ENCODE measurements around the gene MATK. TPM values are rescaled to one million over a fixed set of nuclear protein-coding genes. Genes with fewer than 3 reads are reported as not detected.

MATK gene
- total RNA-seq, 2 donors from 2014 or later: 0.78 TPM; not detected in 1

- Histone ChIP-seq H3K4me1 (no peaks in the 10 kb centered on the region), H3K27ac (no peak overlapping the region), H3K36me3 (replicated peaks in 1 of 2; ENCODE audit: insufficient read depth in 1 of 2, low read depth in 2 of 2) (no peaks in the 10 kb centered on the region), H3K9me3 (peaks cover 0 to 9% (median 2%) of the 10 kb centered on the region in 3 donors), H3K4me3 (no peak overlapping the region), H3K27me3 (no peaks in the 10 kb centered on the region)
- no peak for TF ChIP-seq POLR2A (IDR thresholded peaks at IDR 0.05)
- TF ChIP-seq CTCF (IDR thresholded peaks at IDR 0.05): no peak
- 77 to 88% methylated on average over 1 of the region's 1 CpG for WGBS, 2 donors
- DNase-seq: no peak
- no peak for ATAC-seq
- intact Hi-C loops (cut with DNase I): no loop called here
Observed at GRCh38 chr19:3776479-3777040, 9.6 kb downstream of the MATK start.

GRCh38 chr19:3775831-3776230, 10.3 kb downstream of the MATK start:
- WGBS, 2 donors: 100% methylated on average over 4 of the region's 5 CpGs; no CpG with 5 or more reads in 1 of the 2 donors

GRCh38 chr19:3775374-3775711, 10.8 kb downstream of the MATK start:
- H3K36me3 ChIP-seq (replicated peaks in 1 of 2; ENCODE audit: insufficient read depth in 1 of 2, low read depth in 2 of 2): no peaks in the 10 kb centered on the region
- ATAC-seq (no peak), DNase-seq (no peak)
- H3K27me3 ChIP-seq: no peaks in the 10 kb centered on the region
- no peak for TF ChIP-seq CTCF (IDR thresholded peaks at IDR 0.05)
- TF ChIP-seq POLR2A (IDR thresholded peaks at IDR 0.05): no peak
- 66% methylated on average over 2 of the region's 2 CpGs; no CpG with 5 or more reads in 1 of the 2 donors for WGBS, 2 donors
- no peak overlapping the region for H3K27ac ChIP-seq
- H3K9me3 ChIP-seq: no peaks in the 10 kb centered on the region
- intact Hi-C loops (cut with DNase I): no loop called here
- no peaks in the 10 kb centered on the region for H3K4me1 ChIP-seq
- H3K4me3 ChIP-seq: no peak overlapping the region

More at GRCh38 chr19:3775831-3776230, 10.3 kb downstream of the MATK start:
- Histone ChIP-seq H3K27me3 (no peaks in the 10 kb centered on the region), H3K4me1 (no peaks in the 10 kb centered on the region), H3K36me3 (replicated peaks in 1 of 2; ENCODE audit: insufficient read depth in 1 of 2, low read depth in 2 of 2) (no peaks in the 10 kb centered on the region), H3K4me3 (no peak overlapping the region), H3K9me3 (peaks cover 0 to 2% (median 0%) of the 10 kb centered on the region in 3 donors), H3K27ac (no peak overlapping the region)
- intact Hi-C loops (cut with DNase I): no loop called here
- no peak for TF ChIP-seq CTCF (IDR thresholded peaks at IDR 0.05)
- TF ChIP-seq POLR2A (IDR thresholded peaks at IDR 0.05): no peak
- ATAC-seq (no peak), DNase-seq (no peak)

- H3K9me3 ChIP-seq: no peaks in the 10 kb centered on the region
- TF ChIP-seq POLR2A (IDR thresholded peaks at IDR 0.05) (no peak), CTCF (IDR thresholded peaks at IDR 0.05) (no peak)
- WGBS, 2 donors: 63 to 87% methylated on average over 3 to 24 of the region's 25 CpGs
Observed at GRCh38 chr19:3774621-3775373, 11.4 kb downstream of the MATK start.

More at GRCh38 chr19:3774621-3775373, 11.4 kb downstream of the MATK start:
- H3K27me3 ChIP-seq: no peaks in the 10 kb centered on the region
- H3K4me1 ChIP-seq: no peaks in the 10 kb centered on the region
- intact Hi-C loops (cut with DNase I): no loop called here
- ATAC-seq: no peak
- no peak for DNase-seq
- no peak overlapping the region for H3K27ac ChIP-seq
- no peak overlapping the region for H3K4me3 ChIP-seq
- no peaks in the 10 kb centered on the region for H3K36me3 ChIP-seq (replicated peaks in 1 of 2; ENCODE audit: insufficient read depth in 1 of 2, low read depth in 2 of 2)

All from body of pancreas (tissue), 4 donors.